HepG2 (cell line): ENCODE data around the gene SYP.

Experiments used
- ETV6 ChIP-seq: sonication (generic); formaldehyde crosslinking; conservative IDR thresholded peaks from 2 replicates; pipeline ENCODE4 v1.4.0; 2020; ENCODE audit warnings: missing genetic modification reagents
- POLR2A ChIP-seq, 2 experiments: IDR thresholded peaks; 2 replicates each; pipeline ENCODE4 v1.6.1; 2011; ENCODE audit warnings: low read depth in 2 of 2, low read length in 2 of 2, mild to moderate bottlenecking in 1 of 2, moderate library complexity in 1 of 2; ENCODE audit not compliant: insufficient read depth in 1 of 2
- PRDM10 ChIP-seq: sonication (generic); formaldehyde crosslinking; IDR thresholded peaks from 2 replicates; pipeline ENCODE4 v1.4.0; 2020; ENCODE audit warnings: low read depth, missing genetic modification reagents
- RAD21 ChIP-seq: fragments of 450-650 bp; formaldehyde crosslinking; IDR thresholded peaks from 2 replicates; pipeline ENCODE4 v1.5.0; 2020; ENCODE audit warnings: mild to moderate bottlenecking
- SP1 ChIP-seq, 2 experiments: fragments of 450-650 bp in 1 of 2; sonication (generic) in 1 of 2; formaldehyde crosslinking in 1 of 2; IDR thresholded peaks; 2 replicates each; pipeline versions ENCODE4 v1.4.0 to v1.6.1; 2016 to 2020; ENCODE audit warnings: missing genetic modification reagents in 1 of 2
- TAF1 ChIP-seq: sonication (generic); formaldehyde crosslinking; IDR thresholded peaks from 2 replicates; pipeline ENCODE4 v1.4.0; 2020; ENCODE audit warnings: missing genetic modification reagents
- ZFAT ChIP-seq: sonication (generic); formaldehyde crosslinking; conservative IDR thresholded peaks from 2 replicates; pipeline ENCODE4 v1.8.1; 2023; ENCODE audit warnings: missing genetic modification reagents, inconsistent platforms
- ZMYM2 ChIP-seq: sonication (generic); formaldehyde crosslinking; IDR thresholded peaks from 2 replicates; pipeline ENCODE4 v1.8.0; 2022; ENCODE audit warnings: mild to moderate bottlenecking, missing genetic modification reagents
- ZMYM3 ChIP-seq: sonication (generic); formaldehyde crosslinking; IDR thresholded peaks from 2 replicates; pipeline ENCODE4 v1.5.1; 2020; ENCODE audit warnings: mild to moderate bottlenecking, missing genetic modification reagents
- ZNF33A ChIP-seq: sonication (generic); formaldehyde crosslinking; IDR thresholded peaks from 2 replicates; pipeline ENCODE4 v1.5.1; 2020; ENCODE audit warnings: missing genetic modification reagents, mild to moderate bottlenecking, moderate library complexity, borderline replicate concordance
- ZNF430 ChIP-seq: sonication (generic); formaldehyde crosslinking; IDR thresholded peaks from 2 replicates; pipeline ENCODE4 v1.9.0; 2021; ENCODE audit warnings: mild to moderate bottlenecking, missing genetic modification reagents
- ZNF44 ChIP-seq: sonication (generic); formaldehyde crosslinking; IDR thresholded peaks from 2 replicates; pipeline ENCODE4 v1.5.1; 2020; ENCODE audit warnings: mild to moderate bottlenecking, missing genetic modification reagents
- ZNF615 ChIP-seq: sonication (generic); formaldehyde crosslinking; IDR thresholded peaks from 2 replicates; pipeline ENCODE4 v1.5.0; 2020; ENCODE audit warnings: mild to moderate bottlenecking, missing genetic modification reagents, borderline replicate concordance
- TF ChIP-seq, protein P1 (sequence below): sonication (generic); formaldehyde crosslinking; IDR thresholded peaks from 2 replicates; pipeline ENCODE4 v1.5.0; 2020; ENCODE audit warnings: mild to moderate bottlenecking, missing genetic modification reagents, moderate library complexity

GRCh38 chrX:49155243-49155899, 44.6 kb downstream of the SYP start:
- TF ChIP-seq TAF1 (CRISPR knock-in tag) = no peak
- no peak for TF ChIP-seq ZMYM3 (CRISPR knock-in tag)
- no peak for TF ChIP-seq ZNF33A (CRISPR knock-in tag)
- TF ChIP-seq ZNF430 (CRISPR knock-in tag) = no peak
- TF ChIP-seq ZNF44 (CRISPR knock-in tag) = no peak
- TF ChIP-seq ZFAT = no peak
- no peak for TF ChIP-seq PRDM10
- TF ChIP-seq SP1 (IDR thresholded peaks at IDR 0.05) = no peak
- TF ChIP-seq SP1 (CRISPR knock-in tag; IDR thresholded peaks at IDR 0.05) = no peak
- no peak for TF ChIP-seq ZNF615
- TF ChIP-seq RAD21 (CRISPR knock-in tag) = no peak
- no peak for TF ChIP-seq ZMYM2 (CRISPR knock-in tag)
- TF ChIP-seq, protein P1, sequence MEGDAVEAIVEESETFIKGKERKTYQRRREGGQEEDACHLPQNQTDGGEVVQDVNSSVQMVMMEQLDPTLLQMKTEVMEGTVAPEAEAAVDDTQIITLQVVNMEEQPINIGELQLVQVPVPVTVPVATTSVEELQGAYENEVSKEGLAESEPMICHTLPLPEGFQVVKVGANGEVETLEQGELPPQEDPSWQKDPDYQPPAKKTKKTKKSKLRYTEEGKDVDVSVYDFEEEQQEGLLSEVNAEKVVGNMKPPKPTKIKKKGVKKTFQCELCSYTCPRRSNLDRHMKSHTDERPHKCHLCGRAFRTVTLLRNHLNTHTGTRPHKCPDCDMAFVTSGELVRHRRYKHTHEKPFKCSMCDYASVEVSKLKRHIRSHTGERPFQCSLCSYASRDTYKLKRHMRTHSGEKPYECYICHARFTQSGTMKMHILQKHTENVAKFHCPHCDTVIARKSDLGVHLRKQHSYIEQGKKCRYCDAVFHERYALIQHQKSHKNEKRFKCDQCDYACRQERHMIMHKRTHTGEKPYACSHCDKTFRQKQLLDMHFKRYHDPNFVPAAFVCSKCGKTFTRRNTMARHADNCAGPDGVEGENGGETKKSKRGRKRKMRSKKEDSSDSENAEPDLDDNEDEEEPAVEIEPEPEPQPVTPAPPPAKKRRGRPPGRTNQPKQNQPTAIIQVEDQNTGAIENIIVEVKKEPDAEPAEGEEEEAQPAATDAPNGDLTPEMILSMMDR (CRISPR knock-in tag) = no peak
- no peak for TF ChIP-seq POLR2A (IDR thresholded peaks at IDR 0.05; ENCODE audit: insufficient read depth in 1 of 2, low read depth in 2 of 2, low read length in 2 of 2)
- no peak for TF ChIP-seq ETV6 (CRISPR knock-in tag)
